IMR-90 (cell line): ENCODE results near the gene NEDD4L. TPM values are rescaled to one million over a fixed set of nuclear protein-coding genes. Genes with fewer than 3 reads are reported as not detected.

Experiments used
- ATAC-seq: fragments of 200-7000 bp; cut with Tn5 transposase; 2 replicates; pipeline ENCODE4 v1.9.1; 2020; ENCODE audit warnings: low read depth, mild to moderate bottlenecking, moderate library complexity
- BruUV-seq: library from RNA; stranded (reverse); fragments of 400-500 nt; replicated peaks from 2 replicates; lab custom pipeline; 2021; lab: Mats Ljungman, UMichigan
- CTCF ChIA-PET: fragments of 300-600 bp; formaldehyde crosslinking; extraction: SDS; loops from one replicate; lab custom pipeline; 2021; ENCODE audit warnings: antibody characterized with exemption; lab: Yijun Ruan, JAX
- POLR2A ChIA-PET: fragments of 300-600 bp; sonication (Branson Sonifier 250); formaldehyde crosslinking; loops from one replicate; lab custom pipeline; 2022; ENCODE audit warnings: antibody characterized with exemption; ENCODE audit not compliant: unreplicated experiment; lab: Charles Lee
- DNase-seq: peaks from one replicate; pipeline ENCODE4 v3.0.0; 2013
- H2AFZ ChIP-seq: replicated peaks from 2 replicates; pipeline ENCODE3; 2013; ENCODE audit warnings: low read length, mild to moderate bottlenecking; ENCODE audit not compliant: poor library complexity
- H2AK5ac ChIP-seq: 2 replicates; pipeline ENCODE4 v1.6.1; 2013; ENCODE audit warnings: low read depth, low read length, inconsistent platforms
- H2AK9ac ChIP-seq: replicated peaks from 2 replicates; pipeline ENCODE3; 2013; ENCODE audit warnings: mild to moderate bottlenecking, low read depth, low read length, moderate library complexity; ENCODE audit not compliant: poor library complexity
- H2BK120ac ChIP-seq: 2 replicates; pipeline ENCODE4 v1.6.1; 2013; ENCODE audit warnings: low read depth, low read length, inconsistent platforms
- H2BK15ac ChIP-seq: 3 replicates; pipeline ENCODE4 v1.6.1; 2013; ENCODE audit warnings: low read depth, low read length, inconsistent platforms
- H2BK20ac ChIP-seq: 2 replicates; pipeline ENCODE4 v1.6.1; 2013; ENCODE audit warnings: low read depth, mild to moderate bottlenecking, inconsistent platforms, low read length, moderate library complexity
- H2BK5ac ChIP-seq: 2 replicates; pipeline ENCODE4 v1.6.1; 2013; ENCODE audit warnings: mild to moderate bottlenecking, low read depth, low read length, inconsistent platforms; ENCODE audit not compliant: poor library complexity, severe bottlenecking
- H3K14ac ChIP-seq: replicated peaks from 2 replicates; pipeline ENCODE4 v1.6.1; 2013; ENCODE audit warnings: low read depth, low read length, inconsistent platforms
- H3K18ac ChIP-seq: 2 replicates; pipeline ENCODE4 v1.6.1; 2013; ENCODE audit warnings: low read depth, low read length, control low read depth
- H3K23ac ChIP-seq: 2 replicates; pipeline ENCODE4 v1.6.1; 2013; ENCODE audit warnings: low read depth, low read length, inconsistent platforms
- H3K27ac ChIP-seq: 2 replicates; pipeline ENCODE4 v1.5.1; 2013; ENCODE audit warnings: mild to moderate bottlenecking, control low read depth, low read length; ENCODE audit not compliant: insufficient read depth
- H3K27me3 ChIP-seq: 2 replicates; pipeline ENCODE4 v1.6.1; 2013; ENCODE audit warnings: low read length; ENCODE audit not compliant: control insufficient read depth, insufficient read depth
- H3K36me3 ChIP-seq: 2 replicates; pipeline ENCODE4 v1.6.1; 2013; ENCODE audit warnings: low read length, mixed read lengths; ENCODE audit not compliant: control insufficient read depth, insufficient read depth
- H3K4ac ChIP-seq: 2 replicates; pipeline ENCODE4 v1.6.1; 2013; ENCODE audit warnings: low read depth, low read length, inconsistent platforms
- H3K4me1 ChIP-seq: 2 replicates; pipeline ENCODE4 v1.6.1; 2013; ENCODE audit warnings: low read length, mixed read lengths; ENCODE audit not compliant: control insufficient read depth, insufficient read depth
- H3K4me2 ChIP-seq: 2 replicates; pipeline ENCODE4 v1.6.1; 2013; ENCODE audit warnings: low read depth, mild to moderate bottlenecking, control low read depth, low read length, moderate library complexity
- H3K4me3 ChIP-seq: 2 replicates; pipeline ENCODE4 v1.5.1; 2013; ENCODE audit warnings: low read depth, mild to moderate bottlenecking, control low read depth, low read length, moderate library complexity; ENCODE audit not compliant: insufficient read depth
- H3K56ac ChIP-seq: 2 replicates; pipeline ENCODE4 v1.6.1; 2013; ENCODE audit warnings: low read length, inconsistent platforms; ENCODE audit not compliant: insufficient read depth; ENCODE audit errors: extremely low read depth
- H3K79me1 ChIP-seq, 2 experiments: 2 replicates each; pipeline ENCODE4 v1.6.1; 2013; ENCODE audit warnings: low read length in 2 of 2, inconsistent platforms in 1 of 2, low read depth in 1 of 2
- H3K9ac ChIP-seq: 2 replicates; pipeline ENCODE4 v1.6.1; 2013; ENCODE audit warnings: low read depth, low read length, control low read depth
- H3K9me1 ChIP-seq: 2 replicates; pipeline ENCODE4 v1.6.1; 2013; ENCODE audit warnings: low read length, inconsistent platforms; ENCODE audit not compliant: insufficient read depth
- H3K9me3 ChIP-seq: 2 replicates; pipeline ENCODE4 v1.6.1; 2013; ENCODE audit warnings: low read length; ENCODE audit not compliant: control insufficient read depth, insufficient read depth
- H4K20me1 ChIP-seq: 2 replicates; pipeline ENCODE4 v1.6.1; 2013; ENCODE audit warnings: low read length, inconsistent platforms; ENCODE audit not compliant: insufficient read depth
- H4K5ac ChIP-seq: 2 replicates; pipeline ENCODE4 v1.6.1; 2013; ENCODE audit warnings: mild to moderate bottlenecking, low read depth, low read length, control low read depth
- H4K8ac ChIP-seq, 2 experiments: 2 replicates each; pipeline ENCODE4 v1.6.1; 2013; ENCODE audit warnings: low read depth in 2 of 2, low read length in 2 of 2, control low read depth in 1 of 2, inconsistent platforms in 1 of 2
- H4K91ac ChIP-seq: 2 replicates; pipeline ENCODE4 v1.6.1; 2013; ENCODE audit warnings: low read depth, low read length, inconsistent platforms; ENCODE audit not compliant: insufficient read depth
- MAZ ChIP-seq: IDR thresholded peaks from 2 replicates; pipeline ENCODE4 v1.6.1; 2012; ENCODE audit warnings: low read depth, mild to moderate bottlenecking, low read length, improper control_type of control experiment, moderate library complexity, borderline replicate concordance
- WGBS, 2 experiments: methylation state at CpG; one replicate each; pipeline versions ENCODE4 v1.1.5 to v1.1.7; 2013; ENCODE audit warnings: missing lambda C conversion rate in 2 of 2; ENCODE audit not compliant: insufficient read length in 1 of 2; ENCODE audit errors: extremely low coverage in 2 of 2; 5-methylcytosine and 5-hydroxymethylcytosine counted together
- dilution Hi-C: fragments of 300-500 bp; cut with HindIII; formaldehyde crosslinking; loops from one replicate; pipeline ENCODE4 v1.14.3; 2018; ENCODE audit warnings: low sequenced_read_pairs; ENCODE audit not compliant: unreplicated experiment
- in situ Hi-C: fragments of 300-500 bp; cut with MboI; formaldehyde crosslinking; loops from 3 replicates; pipeline ENCODE4 v1.14.3; 2019; ENCODE audit warnings: low sequenced_read_pairs, inconsistent platforms, mixed read lengths
- intact Hi-C: fragments of 100-400 bp; cut with micrococcal nuclease; formaldehyde crosslinking; loops from 2 replicates; pipeline ENCODE4 v1.10.0; 2022
- polyA plus RNA-seq, 3 experiments: library from polyadenylated mRNA; depleted of rRNA; stranded (reverse); fragments of >200 nt; gene quantifications; 2 replicates each; pipeline ENCODE4 v1.2.3, GENCODE V29; 2012; ENCODE audit warnings: low replicate concordance in 1 of 3
- total RNA-seq: library from RNA; depleted of rRNA; stranded (reverse); fragments of >200 nt; gene quantifications from 2 replicates; pipeline ENCODE4 v1.2.3, GENCODE V29; 2012

Gene NEDD4L
- total and polyA plus RNA-seq, 2 of the 4 experiments (the other 2 are of a cell fraction), result 10.0 to 10.9 TPM

GRCh38 chr18:58005885-58006523 lies 38.0 kb upstream of the NEDD4L start:
- no CpG with 5 or more reads among the region's 3 CpGs for WGBS, 2 experiments
- Histone ChIP-seq H2AFZ (no peak overlapping the region), H3K4me2 (no peak overlapping the region), H4K20me1 (no peaks in the 10 kb centered on the region), H3K4me3 (no peak overlapping the region), H3K18ac (no peak overlapping the region), H2BK20ac (peak overlapping the region; percentile 9), H3K9me3 (no peaks in the 10 kb centered on the region), H3K4ac (no peak overlapping the region), H3K56ac (no peak overlapping the region), H3K9me1 (no peaks in the 10 kb centered on the region; the same call in 1 of the 2 replicates), H3K23ac (0 out of 2 replicates have a peak overlapping the region, but pooled peaks have one; percentile 34), H2AK9ac (no peak overlapping the region), H3K27ac (no peak overlapping the region), H3K4me1 (peaks cover 8% of the 10 kb centered on the region), H2BK5ac (no peak overlapping the region), H2AK5ac (0 out of 2 replicates have a peak overlapping the region, but pooled peaks have one; percentile 3), H4K5ac (no peak overlapping the region), H4K8ac (no peak overlapping the region), H3K36me3 (no peaks in the 10 kb centered on the region), H3K14ac (no peak overlapping the region), H3K9ac (no peak overlapping the region), H3K27me3 (no peaks in the 10 kb centered on the region; the same call in 1 of the 2 replicates), H2BK15ac (0 out of 3 replicates have a peak overlapping the region, but pooled peaks have one; percentile 27), H2BK120ac (no peak overlapping the region), H3K79me1 (no peaks in the 10 kb centered on the region), H4K91ac (no peak overlapping the region)
- peak; percentile 72 for DNase-seq
- ChIA-PET CTCF (interaction anchor here (0.8 kb wide), 1 partner anchor 116 kb away, joined by 3 read pairs; no protein-coding TSS in a partner anchor), POLR2A (no interaction called here)
- intact Hi-C loops (no loop called here), in situ Hi-C loops (no loop called here), dilution Hi-C loops (no loop called here)
- no TSS peak for BruUV-seq
- TF ChIP-seq MAZ, result no peak
- no peak; the same call in 1 of the 2 replicates for ATAC-seq
